ENCODE results near the gene MAN2B1. TPM values are rescaled to one million over a fixed set of nuclear protein-coding genes. Genes with fewer than 3 reads are reported as not detected.
"Not testable (repeated sequence)": the region's sequence is repeated elsewhere in the genome, so short reads cannot be mapped to it uniquely, and the experiment has no call there.

MAN2B1 gene
- total RNA-seq, 2 experiments from 2014 or later = 95.5 to 102 TPM

DNA sequence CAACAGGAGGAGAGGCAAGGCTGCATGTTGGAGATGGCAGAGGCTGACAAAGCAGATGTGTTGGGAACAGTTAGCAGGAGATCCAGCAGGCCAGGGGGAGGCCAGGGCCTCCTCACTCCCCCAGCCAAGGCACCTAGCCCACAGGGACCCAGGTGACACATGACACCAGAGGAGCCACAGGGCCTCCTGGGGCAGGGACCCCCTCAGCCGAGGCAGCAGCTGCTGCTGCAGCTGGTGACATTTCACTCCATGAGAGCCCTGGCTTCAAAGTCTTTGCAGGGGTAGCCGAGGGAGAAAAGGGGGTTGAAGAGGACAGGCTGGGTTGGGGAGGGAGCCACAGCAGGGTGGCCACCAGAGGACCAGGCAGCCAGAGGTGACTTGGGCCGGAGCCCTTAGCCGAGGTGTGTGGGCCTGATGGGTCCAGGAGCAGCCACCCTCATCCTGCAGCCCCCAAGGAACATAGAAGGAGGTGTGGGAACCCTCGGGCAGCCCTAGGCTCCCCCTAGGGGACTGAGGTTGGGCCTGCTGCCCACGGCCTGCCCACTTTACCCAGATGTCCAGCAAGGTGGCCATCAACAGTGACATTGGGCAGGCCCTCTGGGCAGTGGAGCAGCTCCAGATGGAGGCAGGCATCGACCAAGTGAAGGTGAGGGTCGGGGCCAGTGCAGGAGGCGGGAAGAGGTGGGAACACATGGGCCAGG is 21.1 kb upstream of the MAN2B1 start, which contains the start of gene GNG14:
GNG14 (plus strand) TSS at position 503 of the 701 bp plus-strand sequence; CDS start at position 554, 51 bp downstream.
- ATAC-seq = peak; percentile 8

DNA sequence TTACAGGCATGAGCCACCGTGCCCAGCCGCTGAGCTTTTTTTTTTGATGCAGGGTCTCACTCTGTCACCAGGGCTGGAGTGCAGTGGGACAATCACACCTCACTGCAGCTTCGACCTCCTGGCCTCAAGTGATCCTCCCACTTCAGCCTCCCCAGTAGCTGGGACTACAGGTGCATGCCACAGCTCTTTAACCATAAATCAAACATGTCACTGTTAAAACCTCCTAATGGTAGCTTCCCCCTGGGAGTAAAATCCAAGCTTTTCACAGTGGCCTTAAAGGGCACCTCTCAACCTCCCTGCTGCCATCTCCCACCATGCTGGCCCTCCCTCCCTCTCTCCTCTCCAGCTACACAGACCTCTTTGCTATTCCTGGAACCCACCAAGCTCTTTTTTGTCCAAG is 19.3 kb upstream of the MAN2B1 start:
- Mint-ChIP-seq H3K36me3 (ENCODE audit: low read depth) (peaks cover 4% of the 10 kb centered on the region), H3K27me3 (ENCODE audit: low read depth) (no peaks in the 10 kb centered on the region), H3K4me1 (ENCODE audit: low read depth) (peaks cover 4% of the 10 kb centered on the region), H3K27ac (no peak overlapping the region), H3K4me3 (no peak overlapping the region), H3K9me3 (ENCODE audit: insufficient read depth) (no peaks in the 10 kb centered on the region)
- ChIA-PET POLR2A (interaction anchor here (0.7 to 1.9 kb wide), 3 partner anchors 8 to 11 kb away, joined by 3 to 8 read pairs (median 4); partner anchors contain the start of gene FBXW9), CTCF (interaction anchor here (1.1 to 1.4 kb wide), 3 partner anchors 32 to 75 kb away, joined by 3 to 4 read pairs (median 3); no protein-coding TSS in a partner anchor)
- ATAC-seq = no peak
- DNase-seq = no peak

More for the DNA sequence above, 21.1 kb upstream of the MAN2B1 start, which contains the start of gene GNG14:
- H3K27me3 Mint-ChIP-seq (ENCODE audit: low read depth) = no peaks in the 10 kb centered on the region
- ChIA-PET POLR2A (no interaction called here), CTCF (no interaction called here)
- H3K36me3 Mint-ChIP-seq (ENCODE audit: low read depth) = no peaks in the 10 kb centered on the region
- no peaks in the 10 kb centered on the region for H3K4me1 Mint-ChIP-seq (ENCODE audit: low read depth)
- H3K4me3 Mint-ChIP-seq = no peak within 1 kb of the TSS
- no peak within 1 kb of the TSS for H3K27ac Mint-ChIP-seq
- H3K9me3 Mint-ChIP-seq (ENCODE audit: insufficient read depth) = no peaks in the 10 kb centered on the region
- DNase-seq = no peak

DNA sequence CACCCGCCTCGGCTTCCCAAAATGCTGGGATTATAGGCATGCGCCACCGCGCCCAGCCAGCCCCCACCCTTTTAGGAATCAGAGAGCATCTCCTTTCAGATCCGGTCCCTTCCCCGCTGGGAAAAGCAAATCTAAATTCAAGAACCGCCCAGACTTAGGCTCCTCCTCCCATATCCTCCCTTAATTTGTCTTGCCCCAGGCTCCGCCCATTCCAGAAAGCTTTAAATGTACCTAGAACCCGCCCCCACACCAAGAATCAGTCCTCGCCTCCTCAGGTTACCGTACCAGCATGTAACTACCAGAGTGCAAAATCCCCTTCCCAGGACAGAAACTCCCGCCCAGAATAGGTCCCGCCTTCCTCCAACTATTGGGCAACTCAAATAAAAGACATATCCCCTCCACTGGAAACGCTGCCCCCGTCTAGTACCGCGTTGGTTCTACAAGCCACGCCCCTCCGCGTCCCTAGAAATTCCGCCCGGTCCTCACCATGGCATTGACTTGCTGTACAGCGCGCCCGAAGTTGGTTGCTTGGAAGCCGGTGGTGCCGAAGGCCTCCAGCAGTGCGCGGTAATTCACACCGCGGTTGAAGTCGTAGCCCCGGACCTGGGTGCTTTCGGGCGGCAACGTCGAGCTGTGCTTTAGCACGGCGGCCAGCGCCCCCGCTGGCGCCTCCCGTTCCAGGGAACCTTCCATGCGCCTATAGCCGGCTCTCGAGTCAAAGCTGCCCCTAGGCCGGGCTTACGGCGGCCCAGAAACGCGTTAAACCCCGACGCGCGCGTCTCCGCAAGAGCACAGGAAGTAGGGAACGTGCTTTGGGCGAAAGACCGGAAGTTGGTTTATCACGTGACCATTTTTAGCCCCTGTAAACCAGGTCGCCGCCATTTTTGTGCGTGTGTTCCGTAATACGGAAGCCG is 14.8 kb upstream of the MAN2B1 start, which contains the start of gene DHPS:
DHPS (minus strand) TSS at position 807 of the 914 bp plus-strand sequence; CDS start at position 693, 114 bp downstream.
- Mint-ChIP-seq H3K4me1 (ENCODE audit: low read depth) (peaks cover 23% of the 10 kb centered on the region), H3K27me3 (ENCODE audit: low read depth) (no peaks in the 10 kb centered on the region), H3K27ac (peak within 1 kb of the TSS; percentile 95), H3K9me3 (ENCODE audit: insufficient read depth) (no peaks in the 10 kb centered on the region), H3K4me3 (peak within 1 kb of the TSS; percentile 94), H3K36me3 (ENCODE audit: low read depth) (peaks cover 30% of the 10 kb centered on the region)
- CTCF ChIA-PET = interaction anchor here (1.0 to 1.4 kb wide), 5 partner anchors 9 to 79 kb away, joined by 3 to 8 read pairs (median 3); no protein-coding TSS in a partner anchor
- DNase-seq (peak; percentile 97), ATAC-seq (peak; percentile 81)
- POLR2A ChIA-PET = interaction anchor here (0.6 to 3.0 kb wide), 15 partner anchors 9 to 391 kb away, joined by 3 to 18 read pairs (median 3); partner anchors contain the start of genes FBXW9 and TRIR

DNA sequence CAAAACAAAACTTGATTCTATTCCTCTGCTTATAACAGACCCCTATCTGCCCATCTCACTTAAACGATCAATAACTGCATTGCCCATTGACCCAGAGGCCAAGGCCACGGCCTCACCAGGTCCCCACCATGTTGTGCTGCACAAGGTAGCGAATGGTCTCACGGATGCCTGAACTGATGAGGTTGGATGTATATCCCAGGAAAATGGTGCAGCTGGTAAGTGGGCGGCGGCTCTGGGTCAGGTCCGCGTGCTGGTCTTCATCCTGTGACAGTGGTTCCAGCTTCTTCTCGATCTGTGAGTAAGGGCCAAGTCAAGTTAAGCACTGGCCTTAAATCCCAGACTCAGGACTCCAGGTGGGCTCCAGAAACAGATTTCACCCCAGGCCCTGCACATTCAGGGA is 13.5 kb upstream of the MAN2B1 start:
- Mint-ChIP-seq H3K36me3 (ENCODE audit: low read depth) (peaks cover 39% of the 10 kb centered on the region), H3K9me3 (ENCODE audit: insufficient read depth) (no peaks in the 10 kb centered on the region), H3K4me1 (ENCODE audit: low read depth) (peaks cover 24% of the 10 kb centered on the region), H3K27me3 (ENCODE audit: low read depth) (no peaks in the 10 kb centered on the region), H3K4me3 (peak overlapping the region; percentile 94), H3K27ac (peak overlapping the region; percentile 54)
- POLR2A ChIA-PET = interaction anchor here (0.7 to 3.0 kb wide), 2 partner anchors 11 to 195 kb away, joined by 3 to 14 read pairs; a partner anchor contains a TSS
- ATAC-seq = no peak
- DNase-seq = no peak
- CTCF ChIA-PET = interaction anchor here (0.9 to 1.7 kb wide), 4 partner anchors 41 to 116 kb away, joined by 3 to 6 read pairs (median 4); no protein-coding TSS in a partner anchor

DNA sequence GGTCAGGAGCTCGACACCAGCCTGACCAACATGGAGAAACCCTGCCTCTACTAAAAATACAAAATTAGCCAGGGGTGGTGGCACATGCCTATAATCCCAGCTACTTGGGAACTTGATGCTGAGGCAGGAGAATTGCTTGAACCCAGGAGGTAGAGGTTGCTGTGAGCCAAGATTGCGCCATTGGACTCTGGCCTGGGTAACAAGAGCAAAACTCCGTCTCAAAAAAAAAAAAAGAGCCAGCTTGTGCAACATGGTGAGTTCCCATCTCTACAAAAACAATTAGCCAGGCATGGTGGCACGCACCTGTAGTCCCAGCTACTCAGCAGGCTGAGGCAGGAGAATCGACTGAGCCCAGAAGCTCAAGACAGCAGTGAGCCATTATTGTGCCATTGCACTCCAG is 11.5 kb upstream of the MAN2B1 start:
- POLR2A ChIA-PET = interaction anchor here (1.1 to 1.2 kb wide), 2 partner anchors 9 to 18 kb away, joined by 3 to 4 read pairs; a partner anchor contains a TSS
- not testable (repeated sequence) for H3K27ac Mint-ChIP-seq; H3K4me3 Mint-ChIP-seq; ATAC-seq; H3K27me3 Mint-ChIP-seq (ENCODE audit: low read depth); H3K9me3 Mint-ChIP-seq (ENCODE audit: insufficient read depth); DNase-seq
- CTCF ChIA-PET = interaction anchor here (1.2 to 2.7 kb wide), 5 partner anchors 9 to 170 kb away, joined by 3 to 10 read pairs (median 6); a partner anchor contains a TSS
- Mint-ChIP-seq H3K4me1 (ENCODE audit: low read depth) (peaks cover 24% of the 10 kb centered on the region), H3K36me3 (ENCODE audit: low read depth) (peaks cover 48% of the 10 kb centered on the region)

DNA sequence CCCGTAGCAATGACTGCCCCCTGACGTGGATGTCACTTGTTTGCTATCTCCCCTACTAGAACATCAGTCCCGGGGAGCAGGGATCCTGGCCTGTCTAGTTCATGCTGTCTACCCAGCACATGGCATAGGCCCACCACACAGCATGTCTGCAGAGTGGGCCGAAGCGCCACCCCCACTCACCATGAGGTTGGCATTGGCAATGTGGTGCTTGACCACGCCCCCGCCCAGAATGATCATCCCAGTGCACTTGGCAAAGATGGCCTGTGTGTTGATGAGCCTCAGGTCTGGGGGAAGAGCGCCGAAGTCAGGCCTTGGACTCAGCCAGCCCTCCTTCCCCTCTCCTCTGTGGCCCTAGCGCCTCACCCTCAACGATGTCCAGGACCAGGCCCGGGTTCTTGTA is 10.4 kb upstream of the MAN2B1 start:
- no peaks in the 10 kb centered on the region for H3K9me3 Mint-ChIP-seq (ENCODE audit: insufficient read depth)
- H3K27me3 Mint-ChIP-seq (ENCODE audit: low read depth) = no peaks in the 10 kb centered on the region
- peaks cover 53% of the 10 kb centered on the region for H3K36me3 Mint-ChIP-seq (ENCODE audit: low read depth)
- H3K27ac Mint-ChIP-seq = no peak overlapping the region
- ChIA-PET CTCF (interaction anchor here (0.7 to 2.7 kb wide), 13 partner anchors 8 to 171 kb away, joined by 3 to 10 read pairs (median 4); partner anchors contain the start of genes FBXW9 and TRIR), POLR2A (interaction anchor here (1.0 to 1.5 kb wide), 2 partner anchors 9 to 18 kb away, joined by 3 to 4 read pairs; no protein-coding TSS in a partner anchor)
- no peak overlapping the region for H3K4me3 Mint-ChIP-seq
- H3K4me1 Mint-ChIP-seq (ENCODE audit: low read depth) = peaks cover 27% of the 10 kb centered on the region
- ATAC-seq = no peak
- DNase-seq = no peak

DNA sequence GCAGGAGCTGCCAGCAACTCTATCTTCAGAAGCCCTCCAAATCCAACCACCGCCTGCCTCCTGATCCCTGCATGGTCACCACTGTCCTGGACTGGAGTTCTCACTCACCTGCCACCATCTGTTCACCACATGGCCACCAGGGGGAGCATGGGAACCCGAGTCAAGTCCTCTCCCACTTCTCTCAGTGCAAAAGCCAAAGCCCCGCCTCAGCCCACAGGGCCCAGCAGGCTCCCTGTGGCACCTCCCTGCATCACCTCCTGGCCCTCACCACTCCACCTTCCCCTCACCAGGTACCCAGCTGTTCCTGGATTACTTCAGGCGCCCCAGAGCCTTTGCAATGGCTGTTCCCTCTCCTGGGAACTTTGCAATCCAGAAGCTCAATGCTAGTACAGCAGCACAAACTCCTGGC is 9.8 kb upstream of the MAN2B1 start:
- Mint-ChIP-seq H3K36me3 (ENCODE audit: low read depth) (peaks cover 55% of the 10 kb centered on the region), H3K4me1 (ENCODE audit: low read depth) (peaks cover 28% of the 10 kb centered on the region), H3K27me3 (ENCODE audit: low read depth) (no peaks in the 10 kb centered on the region), H3K9me3 (ENCODE audit: insufficient read depth) (no peaks in the 10 kb centered on the region), H3K4me3 (no peak overlapping the region), H3K27ac (peak overlapping the region; percentile 27)
- ATAC-seq (peak; percentile 56), DNase-seq (peak; percentile 92)
- ChIA-PET CTCF (interaction anchor here (0.7 to 2.7 kb wide), 13 partner anchors 17 to 171 kb away, joined by 3 to 10 read pairs (median 4); partner anchors contain the start of genes FBXW9 and TRIR), POLR2A (interaction anchor here (1.0 to 1.5 kb wide), 2 partner anchors 9 to 19 kb away, joined by 3 to 4 read pairs; no protein-coding TSS in a partner anchor)

DNA sequence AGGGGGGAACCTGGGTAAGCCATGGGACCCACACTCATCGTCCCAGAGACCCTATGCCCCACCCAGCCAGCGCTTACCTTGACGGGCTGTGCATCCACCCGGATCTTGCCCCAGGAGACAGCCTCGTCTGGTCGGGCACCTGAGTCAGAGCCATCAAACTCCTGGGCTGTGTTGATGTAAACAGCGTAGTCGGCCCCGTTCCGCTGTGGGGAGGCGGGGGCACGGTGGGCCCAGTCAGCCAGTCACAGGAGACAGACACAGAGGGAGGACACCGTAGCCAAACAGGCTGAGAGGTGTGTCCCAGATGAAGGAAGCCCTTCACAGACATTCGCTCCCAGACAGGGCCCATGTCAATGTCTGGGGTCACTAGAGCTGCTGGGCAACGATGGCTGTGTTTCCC is 9.4 kb upstream of the MAN2B1 start:
- ATAC-seq (no peak), DNase-seq (no peak)
- Mint-ChIP-seq H3K4me1 (ENCODE audit: low read depth) (peaks cover 25% of the 10 kb centered on the region), H3K9me3 (ENCODE audit: insufficient read depth) (no peaks in the 10 kb centered on the region), H3K4me3 (no peak overlapping the region), H3K36me3 (ENCODE audit: low read depth) (peaks cover 52% of the 10 kb centered on the region), H3K27ac (no peak overlapping the region), H3K27me3 (ENCODE audit: low read depth) (no peaks in the 10 kb centered on the region)
- POLR2A ChIA-PET = interaction anchor here (1.0 kb wide), 1 partner anchor 19 kb away, joined by 3 read pairs; no protein-coding TSS in a partner anchor
- CTCF ChIA-PET = interaction anchor here (0.7 to 2.7 kb wide), 9 partner anchors 17 to 172 kb away, joined by 3 to 10 read pairs (median 5); partner anchors contain the start of gene TRIR

DNA sequence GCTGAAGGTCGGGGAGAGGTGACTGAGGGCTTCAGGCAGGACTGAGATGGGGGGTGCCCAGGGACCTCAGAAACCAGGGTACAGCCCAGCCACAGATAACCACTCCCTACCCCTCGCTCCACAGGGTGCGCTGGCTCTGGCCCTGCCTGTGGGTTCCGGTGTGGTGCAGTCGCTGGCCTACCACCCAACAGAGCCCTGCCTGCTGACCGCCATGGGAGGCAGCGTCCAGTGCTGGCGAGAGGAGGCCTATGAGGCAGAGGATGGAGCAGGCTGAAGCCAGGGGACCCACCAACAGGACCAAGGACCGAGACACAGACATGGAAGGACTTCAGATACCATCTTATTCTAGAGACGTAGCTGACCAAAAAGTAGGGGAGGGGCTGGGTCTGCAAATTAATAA is 8.9 kb upstream of the MAN2B1 start:
- Mint-ChIP-seq H3K27ac (no peak overlapping the region), H3K4me1 (ENCODE audit: low read depth) (peaks cover 29% of the 10 kb centered on the region), H3K27me3 (ENCODE audit: low read depth) (no peaks in the 10 kb centered on the region), H3K4me3 (no peak overlapping the region), H3K9me3 (ENCODE audit: insufficient read depth) (no peaks in the 10 kb centered on the region), H3K36me3 (ENCODE audit: low read depth) (peaks cover 52% of the 10 kb centered on the region)
- no peak for ATAC-seq
- ChIA-PET POLR2A (no interaction called here), CTCF (interaction anchor here (2.1 kb wide), 1 partner anchor 82 kb away, joined by 5 read pairs; no protein-coding TSS in a partner anchor)
- no peak for DNase-seq

DNA sequence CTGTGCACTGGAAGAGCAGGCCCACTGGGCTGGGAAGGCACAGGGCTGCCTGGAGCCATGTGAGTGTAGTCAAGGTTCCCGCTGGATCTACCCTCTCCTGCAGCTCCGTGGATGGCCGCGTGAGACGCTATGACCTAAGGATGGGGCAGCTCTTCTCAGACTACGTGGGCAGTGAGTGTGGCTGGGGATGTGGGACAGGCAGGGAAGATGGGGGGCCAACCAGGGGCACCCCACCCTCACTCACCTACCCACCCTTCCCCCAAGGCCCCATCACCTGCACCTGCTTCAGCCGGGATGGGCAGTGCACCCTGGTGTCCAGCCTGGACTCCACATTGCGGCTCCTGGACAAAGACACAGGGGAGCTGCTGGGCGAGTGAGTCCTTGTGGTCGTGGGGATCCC is 6.2 kb upstream of the MAN2B1 start:
- Mint-ChIP-seq H3K27me3 (ENCODE audit: low read depth) (no peaks in the 10 kb centered on the region), H3K36me3 (ENCODE audit: low read depth) (peaks cover 47% of the 10 kb centered on the region), H3K9me3 (ENCODE audit: insufficient read depth) (no peaks in the 10 kb centered on the region), H3K27ac (no peak overlapping the region), H3K4me1 (ENCODE audit: low read depth) (peaks cover 34% of the 10 kb centered on the region), H3K4me3 (no peak overlapping the region)
- ChIA-PET POLR2A (interaction anchor here (1.6 kb wide), 1 partner anchor 109 kb away, joined by 4 read pairs; no protein-coding TSS in a partner anchor), CTCF (interaction anchor here (1.2 to 2.3 kb wide), 10 partner anchors 9 to 177 kb away, joined by 3 to 13 read pairs (median 6); partner anchors contain the start of genes DHPS, FBXW9, ZNF490 and ZNF791)
- DNase-seq (no peak), ATAC-seq (no peak)

Data from activated CD8-positive, alpha-beta T cell treated with anti-CD3 and anti-CD28 coated beads, Interleukin-2, amount 10 ng/mL, durations not matched to agents 7 days and 5 days (primary cell).